Transverse colon (tissue), 4 donors: Measurements from ENCODE around the gene IRF5. TPM values are rescaled to one million over a fixed set of nuclear protein-coding genes. Genes with fewer than 3 reads are reported as not detected.

ENCODE experiments used
- DNase-seq: peaks from one replicate; pipeline ENCODE4 v3.0.0-alpha.2; 2019
- H3K27ac ChIP-seq, 4 donors: fragments of 200-600 bp; sonication (generic); 2 replicates each; pipeline ENCODE4 v1.5.1; 2016 to 2018; ENCODE audit warnings: inconsistent platforms in 4 of 4
- H3K27me3 ChIP-seq: fragments of 200-600 bp; sonication (generic); 2 replicates; pipeline ENCODE4 v1.5.1; 2017; ENCODE audit warnings: inconsistent platforms
- H3K36me3 ChIP-seq, 4 donors: fragments of 200-600 bp; sonication (generic); 2 replicates each; pipeline ENCODE4 v1.5.1; 2017 to 2019; ENCODE audit warnings: inconsistent platforms in 4 of 4
- H3K4me1 ChIP-seq, 4 donors: fragments of 200-600 bp; sonication (generic); 2 replicates each; pipeline ENCODE4 v1.5.1; 2017 to 2020; ENCODE audit warnings: inconsistent platforms in 4 of 4
- H3K4me3 ChIP-seq, 4 donors: fragments of 200-600 bp; sonication (generic); 1 replicate in 1 of 4; 2 replicates in 3 of 4; pipeline versions ENCODE4 v1.5.1 to v1.6.1; 2017 to 2019; ENCODE audit warnings: inconsistent platforms in 4 of 4
- H3K9me3 ChIP-seq, 2 donors: fragments of 200-600 bp; sonication (generic); 2 replicates each; pipeline ENCODE4 v1.5.1; 2017 to 2019; ENCODE audit warnings: inconsistent platforms in 2 of 2
- EP300 ChIP-seq: sonication (generic); formaldehyde crosslinking; IDR thresholded peaks from one replicate; pipeline ENCODE4 v1.6.1; 2017; ENCODE audit warnings: antibody characterized with exemption, low read depth
- POLR2A ChIP-seq: fragments of 450-650 bp; IDR thresholded peaks from one replicate; pipeline ENCODE4 v1.6.1; 2016; ENCODE audit warnings: antibody characterized with exemption, mild to moderate bottlenecking, moderate library complexity
- POLR2AphosphoS5 ChIP-seq, 3 donors: sonication (generic); formaldehyde crosslinking; IDR thresholded peaks; one replicate each; pipeline ENCODE4 v1.6.1; 2016; ENCODE audit warnings: antibody characterized with exemption in 3 of 3
- WGBS, 2 donors: methylation state at CpG; one replicate each; pipeline ENCODE4 v1.1.5; 2018; ENCODE audit warnings: low coverage in 1 of 2; 5-methylcytosine and 5-hydroxymethylcytosine counted together
- in situ Hi-C, 4 donors: fragments of 200-750 bp; cut with MboI; loops; one replicate each; pipeline versions ENCODE4 v1.15.0 to v1.15.1; 2017; ENCODE audit warnings: low sequenced_read_pairs in 3 of 4, low pct_ligation_motif_present in 1 of 4, low pct_unique_long_range_greater_than_20kb in 1 of 4
- intact Hi-C: fragments of 100-400 bp; cut with DNase I; formaldehyde crosslinking; loops from one replicate; pipeline ENCODE4 v1.15.1; 2023; ENCODE audit warnings: low total_unique reads
- total RNA-seq, 4 donors: library from RNA; depleted of rRNA; stranded (reverse); fragments of >200 nt; gene quantifications; one replicate each; pipeline ENCODE4 v1.1.0, GENCODE V29; 2016
- TF ChIP-seq, protein P1 (sequence below), 5 experiments: fragments of 200-600 bp in 3 of 5; fragments of 450-650 bp in 2 of 5; sonication (generic) in 3 of 5; IDR thresholded peaks; 1 replicate in 2 of 5; 2 replicates in 3 of 5; pipeline ENCODE4 v1.5.1; 2016 to 2017; ENCODE audit warnings: antibody characterized with exemption in 5 of 5, inconsistent platforms in 3 of 5, mild to moderate bottlenecking in 2 of 5, moderate library complexity in 1 of 5

Gene IRF5
- total RNA-seq, 4 donors from 2014 or later, result 2.2 to 10.0 (median 6.2) TPM

DNA sequence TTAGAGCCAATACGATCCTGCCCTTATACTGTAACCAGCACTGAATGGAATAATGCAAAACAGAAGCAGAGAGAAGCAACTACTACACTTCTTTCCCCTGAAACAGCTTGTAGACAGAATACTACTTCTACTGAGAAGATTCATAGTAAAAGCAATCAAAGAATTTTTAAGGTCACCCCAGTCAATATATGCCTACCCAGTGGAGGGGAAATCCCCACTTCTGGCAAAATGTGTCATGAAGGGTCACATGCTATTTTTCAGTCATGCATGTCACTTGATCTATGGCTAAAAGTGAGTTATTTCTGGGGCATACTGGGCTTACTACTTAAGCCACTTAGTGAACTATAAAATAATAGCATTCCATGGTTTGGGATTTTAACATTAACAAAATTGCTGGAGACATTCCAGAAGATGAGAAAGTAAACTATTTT lies 25.6 kb downstream of the IRF5 start:
- Histone ChIP-seq H3K4me3 (no peak overlapping the region), H3K9me3 (no peaks in the 10 kb centered on the region), H3K4me1 (peaks cover 0 to 2% (median 0%) of the 10 kb centered on the region in 4 donors), H3K36me3 (peaks cover 0 to 48% (median 22%) of the 10 kb centered on the region in 4 donors), H3K27me3 (no peaks in the 10 kb centered on the region), H3K27ac (no peak overlapping the region)
- 85 to 100% methylated on average over 1 of the region's 1 CpG for WGBS, 2 donors
- intact Hi-C loops (no loop called here), in situ Hi-C loops (loop anchor here in 1 of 4 donors (25.0 kb wide), 2 partner anchors 101 to 124 kb away; partner anchors contain the start of gene ATP6V1F)
- no peak for TF ChIP-seq EP300
- TF ChIP-seq POLR2AphosphoS5 (IDR thresholded peaks at IDR 0.05), result no peak
- TF ChIP-seq POLR2A, result no peak
- TF ChIP-seq, protein P1, sequence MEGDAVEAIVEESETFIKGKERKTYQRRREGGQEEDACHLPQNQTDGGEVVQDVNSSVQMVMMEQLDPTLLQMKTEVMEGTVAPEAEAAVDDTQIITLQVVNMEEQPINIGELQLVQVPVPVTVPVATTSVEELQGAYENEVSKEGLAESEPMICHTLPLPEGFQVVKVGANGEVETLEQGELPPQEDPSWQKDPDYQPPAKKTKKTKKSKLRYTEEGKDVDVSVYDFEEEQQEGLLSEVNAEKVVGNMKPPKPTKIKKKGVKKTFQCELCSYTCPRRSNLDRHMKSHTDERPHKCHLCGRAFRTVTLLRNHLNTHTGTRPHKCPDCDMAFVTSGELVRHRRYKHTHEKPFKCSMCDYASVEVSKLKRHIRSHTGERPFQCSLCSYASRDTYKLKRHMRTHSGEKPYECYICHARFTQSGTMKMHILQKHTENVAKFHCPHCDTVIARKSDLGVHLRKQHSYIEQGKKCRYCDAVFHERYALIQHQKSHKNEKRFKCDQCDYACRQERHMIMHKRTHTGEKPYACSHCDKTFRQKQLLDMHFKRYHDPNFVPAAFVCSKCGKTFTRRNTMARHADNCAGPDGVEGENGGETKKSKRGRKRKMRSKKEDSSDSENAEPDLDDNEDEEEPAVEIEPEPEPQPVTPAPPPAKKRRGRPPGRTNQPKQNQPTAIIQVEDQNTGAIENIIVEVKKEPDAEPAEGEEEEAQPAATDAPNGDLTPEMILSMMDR (IDR thresholded peaks at IDR 0.05), result no peak
- DNase-seq, result no peak

DNA sequence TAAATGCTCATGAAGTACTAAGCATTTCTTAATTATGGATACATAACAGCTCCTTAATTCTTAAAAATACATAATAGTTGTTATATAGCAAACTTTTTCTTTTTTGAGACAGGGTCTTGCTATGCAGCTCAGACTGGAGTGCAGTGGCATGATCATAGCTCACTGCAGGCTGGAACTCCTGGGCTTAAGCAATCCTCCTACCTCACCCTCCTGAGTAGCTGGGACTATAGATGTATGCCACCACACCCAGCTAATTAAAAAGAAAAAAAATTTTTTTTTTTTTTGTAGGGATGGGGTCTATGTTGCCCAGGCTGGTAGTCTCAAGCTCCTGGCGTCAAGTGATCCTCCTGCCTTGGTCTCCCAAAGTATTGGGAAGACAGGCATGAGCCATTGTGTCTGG lies 30.9 kb downstream of the IRF5 start:
- no peak for DNase-seq
- no peak overlapping the region for H3K4me3 ChIP-seq
- H3K27me3 ChIP-seq, result no peaks in the 10 kb centered on the region
- peaks cover 0 to under 1% (median 0%) of the 10 kb centered on the region in 4 donors for H3K4me1 ChIP-seq
- in situ Hi-C loops (loop anchor here in 1 of 4 donors (25.0 kb wide), 2 partner anchors 106 to 119 kb away; partner anchors contain the start of gene ATP6V1F), intact Hi-C loops (no loop called here)
- TF ChIP-seq EP300 (no peak), POLR2A (no peak), POLR2AphosphoS5 (IDR thresholded peaks at IDR 0.05) (no peak)
- TF ChIP-seq, protein P1 (IDR thresholded peaks at IDR 0.05), result no peak
- H3K36me3 ChIP-seq, result peaks cover 0 to 73% (median 37%) of the 10 kb centered on the region in 4 donors
- no peaks in the 10 kb centered on the region for H3K9me3 ChIP-seq
- 96% methylated on average over 1 of the region's 1 CpG; no CpG with 5 or more reads in 1 of the 2 donors for WGBS, 2 donors
- H3K27ac ChIP-seq, result no peak overlapping the region

DNA sequence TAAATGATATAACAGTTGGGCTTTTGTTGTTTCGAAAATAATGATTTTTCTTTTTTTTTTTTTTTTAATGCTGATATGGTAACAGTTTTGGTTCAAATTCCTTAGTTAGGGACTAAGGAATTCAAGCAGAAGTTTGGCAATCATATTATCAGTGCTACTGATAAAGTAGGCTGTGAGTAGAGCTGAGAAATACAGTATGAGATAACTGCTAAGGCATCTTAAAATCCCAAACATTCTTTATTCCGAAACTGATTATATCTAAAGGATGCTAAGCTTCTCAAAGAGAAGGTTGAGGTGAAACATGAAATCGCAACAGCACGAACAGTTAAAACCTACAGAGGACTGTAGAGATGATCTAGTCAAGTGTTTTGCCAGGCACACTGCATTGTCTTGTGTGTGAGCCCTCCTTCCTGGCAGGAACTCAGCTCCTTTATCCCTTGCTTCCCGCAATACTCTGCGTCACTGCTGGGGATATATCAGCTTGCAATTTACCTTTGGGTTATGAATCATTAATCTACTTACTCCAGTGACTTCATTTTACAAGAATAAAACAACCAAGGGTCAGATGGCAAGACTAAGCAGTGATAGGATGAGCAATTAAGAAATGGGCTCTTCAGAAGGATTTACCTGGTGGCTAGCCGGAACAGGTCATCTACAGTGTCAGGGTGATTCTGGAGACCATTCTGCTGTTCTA lies 36.7 kb downstream of the IRF5 start:
- H3K9me3 ChIP-seq, result no peaks in the 10 kb centered on the region
- no peaks in the 10 kb centered on the region for H3K27me3 ChIP-seq
- in situ Hi-C loops, result loop anchor here in 1 of 4 donors (25.0 kb wide), 2 partner anchors 112 to 113 kb away; partner anchors contain the start of gene ATP6V1F
- WGBS, 2 donors, result 80 to 88% methylated on average over 7 of the region's 7 CpGs
- no peak overlapping the region for H3K27ac ChIP-seq
- H3K4me3 ChIP-seq, result no peak overlapping the region
- TF ChIP-seq EP300 (no peak), POLR2AphosphoS5 (IDR thresholded peaks at IDR 0.05) (no peak), POLR2A (no peak)
- TF ChIP-seq, protein P1 (IDR thresholded peaks at IDR 0.05), result no peak
- no peak for DNase-seq
- H3K36me3 ChIP-seq, result peaks cover 0 to 59% (median 26%) of the 10 kb centered on the region in 4 donors
- intact Hi-C loops, result no loop called here
- no peaks in the 10 kb centered on the region for H3K4me1 ChIP-seq

DNA sequence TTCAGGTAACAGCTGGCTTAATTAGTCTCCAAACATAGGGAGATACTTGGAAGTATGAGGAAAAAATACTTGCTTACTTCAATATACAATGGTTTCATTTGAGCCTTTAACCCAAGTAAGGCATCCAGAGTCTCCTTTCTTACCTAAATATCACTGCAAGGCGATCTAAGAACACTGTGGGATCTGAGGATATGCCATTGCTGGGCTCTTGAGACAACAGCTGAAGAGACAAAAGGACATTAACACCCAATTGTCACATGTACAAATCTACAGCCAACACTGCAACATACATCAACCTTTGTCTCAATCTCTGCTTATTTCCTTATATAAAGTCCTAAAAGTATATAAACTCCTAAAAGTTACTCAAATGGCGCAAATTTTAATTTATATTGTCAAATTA lies 44.4 kb downstream of the IRF5 start:
- Histone ChIP-seq H3K4me1 (no peaks in the 10 kb centered on the region), H3K27me3 (no peaks in the 10 kb centered on the region), H3K36me3 (peaks cover 0 to 77% (median 41%) of the 10 kb centered on the region in 4 donors), H3K27ac (no peak overlapping the region), H3K4me3 (no peak overlapping the region), H3K9me3 (no peaks in the 10 kb centered on the region)
- TF ChIP-seq POLR2A (no peak), EP300 (no peak), POLR2AphosphoS5 (IDR thresholded peaks at IDR 0.05) (no peak)
- TF ChIP-seq, protein P1 (IDR thresholded peaks at IDR 0.05), result no peak
- intact Hi-C loops (no loop called here), in situ Hi-C loops (no loop called here)
- WGBS, 2 donors, result 92 to 95% methylated on average over 2 of the region's 2 CpGs
- DNase-seq, result no peak
